Measurements from ENCODE around the gene KLK3.

The KLK3 gene

DNA sequence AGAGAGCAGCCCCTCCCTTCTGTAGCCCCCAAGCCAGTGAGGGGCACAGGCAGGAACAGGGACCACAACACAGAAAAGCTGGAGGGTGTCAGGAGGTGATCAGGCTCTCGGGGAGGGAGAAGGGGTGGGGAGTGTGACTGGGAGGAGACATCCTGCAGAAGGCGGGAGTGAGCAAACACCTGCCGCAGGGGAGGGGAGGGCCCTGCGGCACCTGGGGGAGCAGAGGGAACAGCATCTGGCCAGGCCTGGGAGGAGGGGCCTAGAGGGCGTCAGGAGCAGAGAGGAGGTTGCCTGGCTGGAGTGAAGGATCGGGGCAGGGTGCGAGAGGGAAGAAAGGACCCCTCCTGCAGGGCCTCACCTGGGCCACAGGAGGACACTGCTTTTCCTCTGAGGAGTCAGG, 4.2 kb downstream of the KLK3 start:
- TF ChIP-seq, protein P1, sequence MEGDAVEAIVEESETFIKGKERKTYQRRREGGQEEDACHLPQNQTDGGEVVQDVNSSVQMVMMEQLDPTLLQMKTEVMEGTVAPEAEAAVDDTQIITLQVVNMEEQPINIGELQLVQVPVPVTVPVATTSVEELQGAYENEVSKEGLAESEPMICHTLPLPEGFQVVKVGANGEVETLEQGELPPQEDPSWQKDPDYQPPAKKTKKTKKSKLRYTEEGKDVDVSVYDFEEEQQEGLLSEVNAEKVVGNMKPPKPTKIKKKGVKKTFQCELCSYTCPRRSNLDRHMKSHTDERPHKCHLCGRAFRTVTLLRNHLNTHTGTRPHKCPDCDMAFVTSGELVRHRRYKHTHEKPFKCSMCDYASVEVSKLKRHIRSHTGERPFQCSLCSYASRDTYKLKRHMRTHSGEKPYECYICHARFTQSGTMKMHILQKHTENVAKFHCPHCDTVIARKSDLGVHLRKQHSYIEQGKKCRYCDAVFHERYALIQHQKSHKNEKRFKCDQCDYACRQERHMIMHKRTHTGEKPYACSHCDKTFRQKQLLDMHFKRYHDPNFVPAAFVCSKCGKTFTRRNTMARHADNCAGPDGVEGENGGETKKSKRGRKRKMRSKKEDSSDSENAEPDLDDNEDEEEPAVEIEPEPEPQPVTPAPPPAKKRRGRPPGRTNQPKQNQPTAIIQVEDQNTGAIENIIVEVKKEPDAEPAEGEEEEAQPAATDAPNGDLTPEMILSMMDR (IDR thresholded peaks at IDR 0.05; ENCODE audit: low read depth, low read length, missing control alignments), result no peak
- no peak overlapping the region for H3K4me3 ChIP-seq (replicated peaks; ENCODE audit: low read depth, low read length)
- DNase-seq (ENCODE audit: extremely low read depth, low read depth), result no peak

DNA sequence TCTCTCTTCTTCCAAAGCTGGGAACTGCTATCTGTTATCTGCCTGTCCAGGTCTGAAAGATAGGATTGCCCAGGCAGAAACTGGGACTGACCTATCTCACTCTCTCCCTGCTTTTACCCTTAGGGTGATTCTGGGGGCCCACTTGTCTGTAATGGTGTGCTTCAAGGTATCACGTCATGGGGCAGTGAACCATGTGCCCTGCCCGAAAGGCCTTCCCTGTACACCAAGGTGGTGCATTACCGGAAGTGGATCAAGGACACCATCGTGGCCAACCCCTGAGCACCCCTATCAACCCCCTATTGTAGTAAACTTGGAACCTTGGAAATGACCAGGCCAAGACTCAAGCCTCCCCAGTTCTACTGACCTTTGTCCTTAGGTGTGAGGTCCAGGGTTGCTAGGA, 5.1 kb downstream of the KLK3 start:
- no peak overlapping the region for H3K4me3 ChIP-seq (replicated peaks; ENCODE audit: low read depth, low read length)
- no peak for DNase-seq (ENCODE audit: extremely low read depth, low read depth)
- TF ChIP-seq, protein P1 (IDR thresholded peaks at IDR 0.05; ENCODE audit: low read depth, low read length, missing control alignments), result no peak

DNA sequence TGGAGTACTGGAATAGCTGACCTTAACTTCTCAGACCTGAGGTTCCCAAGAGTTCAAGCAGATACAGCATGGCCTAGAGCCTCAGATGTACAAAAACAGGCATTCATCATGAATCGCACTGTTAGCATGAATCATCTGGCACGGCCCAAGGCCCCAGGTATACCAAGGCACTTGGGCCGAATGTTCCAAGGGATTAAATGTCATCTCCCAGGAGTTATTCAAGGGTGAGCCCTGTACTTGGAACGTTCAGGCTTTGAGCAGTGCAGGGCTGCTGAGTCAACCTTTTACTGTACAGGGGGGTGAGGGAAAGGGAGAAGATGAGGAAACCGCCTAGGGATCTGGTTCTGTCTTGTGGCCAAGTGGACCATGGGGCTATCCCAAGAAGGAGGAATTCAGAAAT, 6.3 kb downstream of the KLK3 start:
- TF ChIP-seq, protein P1 (IDR thresholded peaks at IDR 0.05; ENCODE audit: low read depth, low read length, missing control alignments), result no peak
- H3K4me3 ChIP-seq (replicated peaks; ENCODE audit: low read depth, low read length), result no peak overlapping the region
- DNase-seq (ENCODE audit: extremely low read depth, low read depth), result no peak

DNA sequence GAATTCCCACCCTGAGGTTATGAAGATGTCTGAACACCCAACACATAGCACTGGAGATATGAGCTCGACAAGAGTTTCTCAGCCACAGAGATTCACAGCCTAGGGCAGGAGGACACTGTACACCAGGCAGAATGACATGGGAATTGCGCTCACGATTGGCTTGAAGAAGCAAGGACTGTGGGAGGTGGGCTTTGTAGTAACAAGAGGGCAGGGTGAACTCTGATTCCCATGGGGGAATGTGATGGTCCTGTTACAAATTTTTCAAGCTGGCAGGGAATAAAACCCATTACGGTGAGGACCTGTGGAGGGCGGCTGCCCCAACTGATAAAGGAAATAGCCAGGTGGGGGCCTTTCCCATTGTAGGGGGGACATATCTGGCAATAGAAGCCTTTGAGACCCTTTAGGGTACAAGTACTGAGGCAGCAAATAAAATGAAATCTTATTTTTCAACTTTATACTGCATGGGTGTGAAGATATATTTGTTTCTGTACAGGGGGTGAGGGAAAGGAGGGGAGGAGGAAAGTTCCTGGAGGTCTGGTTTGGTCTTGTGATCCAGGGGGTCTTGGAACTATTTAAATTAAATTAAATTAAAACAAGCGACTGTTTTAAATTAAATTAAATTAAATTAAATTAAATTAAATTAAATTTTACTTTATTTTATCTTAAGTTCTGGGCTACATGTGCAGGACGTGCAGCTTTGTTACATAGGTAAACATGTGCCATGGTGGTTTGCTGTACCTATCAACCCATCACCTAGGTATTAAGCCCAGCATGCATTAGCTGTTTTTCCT, 7.0 kb downstream of the KLK3 start:
- H3K4me3 ChIP-seq (replicated peaks; ENCODE audit: low read depth, low read length), result no peak overlapping the region

DNA sequence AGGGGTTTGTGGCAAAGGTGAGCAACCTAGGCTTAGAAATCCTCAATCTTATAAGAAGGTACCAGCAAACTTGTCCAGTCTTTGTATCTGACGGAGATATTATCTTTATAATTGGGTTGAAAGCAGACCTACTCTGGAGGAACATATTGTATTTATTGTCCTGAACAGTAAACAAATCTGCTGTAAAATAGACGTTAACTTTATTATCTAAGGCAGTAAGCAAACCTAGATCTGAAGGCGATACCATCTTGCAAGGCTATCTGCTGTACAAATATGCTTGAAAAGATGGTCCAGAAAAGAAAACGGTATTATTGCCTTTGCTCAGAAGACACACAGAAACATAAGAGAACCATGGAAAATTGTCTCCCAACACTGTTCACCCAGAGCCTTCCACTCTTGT, 14.8 kb downstream of the KLK3 start:
- no peak for DNase-seq (ENCODE audit: extremely low read depth, low read depth)
- no peak overlapping the region for H3K4me3 ChIP-seq (replicated peaks; ENCODE audit: low read depth, low read length)
- TF ChIP-seq, protein P1 (IDR thresholded peaks at IDR 0.05; ENCODE audit: low read depth, low read length, missing control alignments), result no peak

More for the DNA sequence above, 7.0 kb downstream of the KLK3 start:
- TF ChIP-seq, protein P1 (IDR thresholded peaks at IDR 0.05; ENCODE audit: low read depth, low read length, missing control alignments), result no peak
- DNase-seq (ENCODE audit: extremely low read depth, low read depth), result no peak

DNA sequence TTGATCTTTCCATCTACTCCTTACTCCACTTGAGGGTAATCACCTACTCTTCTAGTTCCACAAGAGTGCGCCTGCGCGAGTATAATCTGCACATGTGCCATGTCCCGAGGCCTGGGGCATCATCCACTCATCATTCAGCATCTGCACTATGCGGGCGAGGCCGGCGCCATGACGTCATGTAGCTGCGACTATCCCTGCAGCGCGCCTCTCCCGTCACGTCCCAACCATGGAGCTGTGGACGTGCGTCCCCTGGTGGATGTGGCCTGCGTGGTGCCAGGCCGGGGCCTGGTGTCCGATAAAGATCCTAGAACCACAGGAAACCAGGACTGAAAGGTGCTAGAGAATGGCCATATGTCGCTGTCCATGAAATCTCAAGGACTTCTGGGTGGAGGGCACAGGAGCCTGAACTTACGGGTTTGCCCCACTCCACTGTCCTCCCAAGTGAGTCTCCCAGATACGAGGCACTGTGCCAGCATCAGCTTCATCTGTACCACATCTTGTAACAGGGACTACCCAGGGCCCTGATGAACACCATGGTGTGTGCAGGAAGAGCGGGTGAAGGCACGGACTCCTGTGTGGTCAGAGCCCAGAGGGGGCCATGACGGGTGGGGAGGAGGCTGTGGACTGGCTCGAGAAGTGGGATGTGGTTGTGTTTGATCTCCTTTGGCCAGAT, 15.8 kb downstream of the KLK3 start:
- no peak for DNase-seq (ENCODE audit: extremely low read depth, low read depth)
- TF ChIP-seq, protein P1 (IDR thresholded peaks at IDR 0.05; ENCODE audit: low read depth, low read length, missing control alignments), result no peak
- no peak overlapping the region for H3K4me3 ChIP-seq (replicated peaks; ENCODE audit: low read depth, low read length)
